ENCODE results near the gene OOSP4A. TPM values are rescaled to one million over a fixed set of nuclear protein-coding genes. Genes with fewer than 3 reads are reported as not detected.

Gene OOSP4A
- total RNA-seq, 4 donors from 2014 or later: 0.95 TPM; not detected in 3

DNA sequence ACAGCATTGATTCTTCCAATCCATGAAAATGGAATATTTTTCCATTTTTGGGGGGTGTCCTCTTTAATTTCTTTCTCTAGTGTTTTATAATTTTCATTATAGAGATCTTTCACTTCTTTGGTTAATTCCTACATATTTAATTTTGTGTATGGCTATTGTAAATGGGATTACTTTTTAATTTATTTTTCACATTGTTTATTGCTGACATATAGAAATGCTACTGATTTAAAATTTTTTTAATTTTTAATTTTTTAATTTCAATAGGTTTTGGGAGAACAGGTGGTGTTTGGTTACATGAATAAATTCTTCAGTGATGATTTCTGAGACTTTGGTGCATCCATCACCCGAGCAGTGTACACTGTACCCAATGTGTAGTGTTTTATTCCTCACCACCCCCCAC is 26.6 kb downstream of the OOSP4A start:
- Histone ChIP-seq H3K27me3 (no peaks in the 10 kb centered on the region), H3K9me3 (peaks cover 0 to 13% (median 0%) of the 10 kb centered on the region in 3 donors), H3K27ac (no peak overlapping the region), H3K36me3 (no peaks in the 10 kb centered on the region), H3K4me3 (no peak overlapping the region), H3K4me1 (no peaks in the 10 kb centered on the region)
- intact Hi-C loops (cut with DNase I): no loop called here
- WGBS, 2 donors: 35 to 79% methylated on average over 1 of the region's 1 CpG
- TF ChIP-seq, protein P1, sequence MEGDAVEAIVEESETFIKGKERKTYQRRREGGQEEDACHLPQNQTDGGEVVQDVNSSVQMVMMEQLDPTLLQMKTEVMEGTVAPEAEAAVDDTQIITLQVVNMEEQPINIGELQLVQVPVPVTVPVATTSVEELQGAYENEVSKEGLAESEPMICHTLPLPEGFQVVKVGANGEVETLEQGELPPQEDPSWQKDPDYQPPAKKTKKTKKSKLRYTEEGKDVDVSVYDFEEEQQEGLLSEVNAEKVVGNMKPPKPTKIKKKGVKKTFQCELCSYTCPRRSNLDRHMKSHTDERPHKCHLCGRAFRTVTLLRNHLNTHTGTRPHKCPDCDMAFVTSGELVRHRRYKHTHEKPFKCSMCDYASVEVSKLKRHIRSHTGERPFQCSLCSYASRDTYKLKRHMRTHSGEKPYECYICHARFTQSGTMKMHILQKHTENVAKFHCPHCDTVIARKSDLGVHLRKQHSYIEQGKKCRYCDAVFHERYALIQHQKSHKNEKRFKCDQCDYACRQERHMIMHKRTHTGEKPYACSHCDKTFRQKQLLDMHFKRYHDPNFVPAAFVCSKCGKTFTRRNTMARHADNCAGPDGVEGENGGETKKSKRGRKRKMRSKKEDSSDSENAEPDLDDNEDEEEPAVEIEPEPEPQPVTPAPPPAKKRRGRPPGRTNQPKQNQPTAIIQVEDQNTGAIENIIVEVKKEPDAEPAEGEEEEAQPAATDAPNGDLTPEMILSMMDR (IDR thresholded peaks at IDR 0.05): no peak
- no peak for TF ChIP-seq POLR2A (IDR thresholded peaks at IDR 0.05)
- DNase-seq: no peak

DNA sequence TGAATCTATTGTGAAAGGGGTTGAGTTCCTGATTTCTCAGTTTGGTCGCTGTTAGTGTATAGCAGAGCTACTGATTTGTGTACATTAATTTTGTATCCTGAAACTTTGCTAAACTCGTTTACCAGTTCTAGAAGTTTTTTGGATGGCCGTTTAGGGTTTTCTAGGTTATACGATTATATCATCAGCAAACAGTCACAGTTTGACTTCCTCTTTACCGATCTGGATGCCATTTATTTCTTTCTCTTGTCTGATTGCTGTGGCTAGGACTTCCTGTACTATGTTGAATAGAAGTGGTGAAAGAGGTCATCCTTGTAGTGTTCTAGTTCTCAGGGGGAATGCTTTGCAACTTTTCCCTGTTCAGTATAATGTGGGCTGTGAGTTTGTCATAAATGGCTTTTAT is 28.6 kb downstream of the OOSP4A start:
- H3K4me3 ChIP-seq: no peak overlapping the region
- intact Hi-C loops (cut with DNase I): no loop called here
- no peaks in the 10 kb centered on the region for H3K27me3 ChIP-seq
- TF ChIP-seq POLR2A (IDR thresholded peaks at IDR 0.05): no peak
- TF ChIP-seq, protein P1 (IDR thresholded peaks at IDR 0.05): no peak
- 50 to 58% methylated on average over 5 of the region's 5 CpGs for WGBS, 2 donors
- no peak for DNase-seq
- no peaks in the 10 kb centered on the region for H3K36me3 ChIP-seq
- H3K9me3 ChIP-seq: peaks cover 0 to 13% (median 0%) of the 10 kb centered on the region in 3 donors
- H3K27ac ChIP-seq: no peak overlapping the region
- H3K4me1 ChIP-seq: no peaks in the 10 kb centered on the region

DNA sequence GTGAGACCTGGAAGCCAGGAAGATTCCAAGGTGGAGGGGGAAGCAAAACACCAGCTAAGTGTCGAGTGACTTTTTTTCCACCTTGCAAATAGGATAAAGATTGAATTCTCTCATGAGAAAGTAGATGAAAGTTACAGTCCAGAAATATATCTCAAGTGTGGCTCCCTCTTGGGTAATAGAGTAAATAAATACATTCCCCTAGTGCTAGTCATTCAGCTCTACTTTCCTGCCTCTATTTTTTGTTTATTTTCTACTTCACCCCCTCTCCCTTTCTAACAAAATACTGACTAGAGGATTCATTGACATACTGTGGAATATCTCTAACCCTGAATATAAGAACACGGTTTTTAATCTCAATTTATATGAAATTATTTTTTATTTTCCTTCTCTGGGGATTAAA is 34.0 kb downstream of the OOSP4A start:
- no peaks in the 10 kb centered on the region for H3K27me3 ChIP-seq
- intact Hi-C loops (cut with DNase I): no loop called here
- 61 to 64% methylated on average over 2 of the region's 2 CpGs for WGBS, 2 donors
- peaks cover 0 to 4% (median 0%) of the 10 kb centered on the region in 3 donors for H3K9me3 ChIP-seq
- H3K4me1 ChIP-seq: no peaks in the 10 kb centered on the region
- TF ChIP-seq, protein P1 (IDR thresholded peaks at IDR 0.05): no peak
- no peak for TF ChIP-seq POLR2A (IDR thresholded peaks at IDR 0.05)
- H3K36me3 ChIP-seq: no peaks in the 10 kb centered on the region
- H3K4me3 ChIP-seq: no peak overlapping the region
- no peak for DNase-seq
- no peak overlapping the region for H3K27ac ChIP-seq

DNA sequence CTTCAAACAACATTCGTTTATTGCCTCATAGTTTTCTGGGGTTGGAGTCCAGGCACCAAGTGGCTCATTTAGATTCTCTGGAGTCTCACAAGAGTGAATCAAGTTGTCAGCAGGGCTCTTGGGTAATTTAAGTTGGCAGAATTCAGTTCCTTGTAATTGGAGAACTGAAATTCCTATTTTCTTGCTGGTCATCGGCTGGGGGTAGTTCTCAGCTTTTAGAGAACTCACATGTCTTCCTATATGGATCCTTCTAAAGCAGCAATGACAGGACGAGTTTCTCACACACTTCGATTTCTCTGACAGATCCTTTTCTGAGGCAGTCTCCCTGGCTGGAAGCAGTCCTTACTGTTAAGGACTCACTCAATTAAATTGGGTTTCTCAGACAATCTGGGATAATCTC is 35.9 kb downstream of the OOSP4A start:
- TF ChIP-seq, protein P1 (IDR thresholded peaks at IDR 0.05): no peak
- no peak for TF ChIP-seq POLR2A (IDR thresholded peaks at IDR 0.05)
- Histone ChIP-seq H3K27me3 (no peaks in the 10 kb centered on the region), H3K9me3 (no peaks in the 10 kb centered on the region), H3K36me3 (no peaks in the 10 kb centered on the region), H3K27ac (no peak overlapping the region), H3K4me3 (no peak overlapping the region), H3K4me1 (no peaks in the 10 kb centered on the region)
- no peak for DNase-seq
- WGBS, 2 donors: 53 to 72% methylated on average over 4 of the region's 4 CpGs
- intact Hi-C loops (cut with DNase I): no loop called here

DNA sequence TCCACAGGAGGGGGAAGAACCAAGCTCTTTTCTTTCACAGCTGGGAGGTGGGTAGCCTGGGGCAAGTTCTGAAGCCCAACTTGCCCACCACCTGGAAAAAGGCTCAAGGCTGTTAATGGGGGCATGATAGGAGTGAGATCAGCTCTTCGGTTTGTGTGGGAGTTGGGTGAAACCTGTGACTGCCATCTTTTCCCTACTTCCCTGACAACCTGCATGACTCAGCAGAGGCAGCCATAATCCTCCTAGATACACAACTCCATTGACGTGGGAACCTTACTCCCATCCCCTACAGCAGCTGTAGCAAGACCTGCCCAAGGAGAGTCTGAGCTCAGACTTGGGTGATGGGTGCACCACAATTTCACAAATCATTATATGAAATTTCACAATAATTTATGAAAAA is 39.9 kb downstream of the OOSP4A start:
- no peak for DNase-seq
- H3K4me1 ChIP-seq: no peaks in the 10 kb centered on the region
- no peak overlapping the region for H3K27ac ChIP-seq
- H3K36me3 ChIP-seq: no peaks in the 10 kb centered on the region
- no peak overlapping the region for H3K4me3 ChIP-seq
- intact Hi-C loops (cut with DNase I): no loop called here
- 63 to 67% methylated on average over 2 of the region's 2 CpGs for WGBS, 2 donors
- TF ChIP-seq, protein P1 (IDR thresholded peaks at IDR 0.05): no peak
- no peak for TF ChIP-seq POLR2A (IDR thresholded peaks at IDR 0.05)
- no peaks in the 10 kb centered on the region for H3K27me3 ChIP-seq
- H3K9me3 ChIP-seq: no peaks in the 10 kb centered on the region

Data from esophagus squamous epithelium (tissue), 5 donors.